ENCODE measurements around the gene TXNRD3. TPM values are rescaled to one million over a fixed set of nuclear protein-coding genes. Genes with fewer than 3 reads are reported as not detected.

The TXNRD3 gene
- polyA plus RNA-seq, 2 of the 4 experiments (the other 2 are of a cell fraction): 4.6 to 5.8 TPM

GRCh38 chr3:126571078-126571477 lies 83.8 kb downstream of the TXNRD3 start (continued):
- no peak for TF ChIP-seq CTCF (IDR thresholded peaks at IDR 0.05)
- no peak for TF ChIP-seq EHF (CRISPR knock-in tag; IDR thresholded peaks at IDR 0.05)
- no peak for TF ChIP-seq NFE2L2 (conservative IDR thresholded peaks at IDR 0.05; ENCODE audit: low read length)
- TF ChIP-seq HOXA7 (CRISPR knock-in tag; IDR thresholded peaks at IDR 0.05): no peak
- TF ChIP-seq ZFP36 (IDR thresholded peaks at IDR 0.05; ENCODE audit: borderline replicate concordance, partially characterized antibody): no peak
- no peak for TF ChIP-seq JUN (IDR thresholded peaks at IDR 0.05)
- TF ChIP-seq MYC (IDR thresholded peaks at IDR 0.05; ENCODE audit: borderline replicate concordance, low read length): no peak
- TF ChIP-seq KDM5A (IDR thresholded peaks at IDR 0.05): no peak

GRCh38 chr3:126570103-126570541 lies 84.8 kb downstream of the TXNRD3 start:
- Histone ChIP-seq H3K4me1 (peaks cover 9% of the 10 kb centered on the region; the same call in 2 of the 3 replicates), H3K4me3 (no peak overlapping the region), H3K9me3 (no peaks in the 10 kb centered on the region), H3K4me2 (no peak overlapping the region), H3K27ac (no peak overlapping the region)
- WGBS (ENCODE audit: missing lambda C conversion rate): 77% methylated on average over 4 of the region's 6 CpGs
- DNase-seq (ENCODE audit: low read depth in 1 of 2, low spot score in 1 of 2) (no peak), ATAC-seq (peak in 1 of 2 experiments; percentile 56; a peak in 3 of 6 replicates), FAIRE-seq (no peak)
- ChIA-PET POLR2A (no interaction called here), CTCF (interaction anchor here (1.2 kb wide), 1 partner anchor 46 kb away, joined by 3 read pairs; the partner anchor contains the start of gene CHST13)
- TF ChIP-seq BCL3 (IDR thresholded peaks at IDR 0.05) (no peak), CEBPB (IDR thresholded peaks at IDR 0.05) (no peak), HEYL (CRISPR knock-in tag; IDR thresholded peaks at IDR 0.05) (no peak), GATA3 (IDR thresholded peaks at IDR 0.05; ENCODE audit: borderline replicate concordance) (no peak), CHD4 (IDR thresholded peaks at IDR 0.05; ENCODE audit: borderline replicate concordance) (no peak), CHD2 (IDR thresholded peaks at IDR 0.05; ENCODE audit: low read length, partially characterized antibody) (no peak), MYC (IDR thresholded peaks at IDR 0.05; ENCODE audit: borderline replicate concordance, low read length) (no peak), USF2 (IDR thresholded peaks at IDR 0.05) (no peak), HOXB5 (CRISPR knock-in tag; IDR thresholded peaks at IDR 0.05) (no peak), JUN (IDR thresholded peaks at IDR 0.05) (no peak), HOXA7 (CRISPR knock-in tag; IDR thresholded peaks at IDR 0.05) (no peak), RARB (CRISPR knock-in tag; IDR thresholded peaks at IDR 0.05) (no peak), RFX5 (IDR thresholded peaks at IDR 0.05) (no peak)

GRCh38 chr3:126569390-126569975 lies 85.4 kb downstream of the TXNRD3 start:
- Histone ChIP-seq H3K4me2 (no peak overlapping the region), H3K27ac (no peak overlapping the region), H3K4me3 (no peak overlapping the region), H3K4me1 (peaks cover 9% of the 10 kb centered on the region; the same call in 2 of the 3 replicates), H3K9me3 (no peaks in the 10 kb centered on the region)
- TF ChIP-seq NPAS2 (CRISPR knock-in tag; IDR thresholded peaks at IDR 0.05; ENCODE audit: borderline replicate concordance) (no peak), EHF (CRISPR knock-in tag; IDR thresholded peaks at IDR 0.05) (no peak), EP300 (IDR thresholded peaks at IDR 0.05) (no peak), E2F6 (IDR thresholded peaks at IDR 0.05; ENCODE audit: borderline replicate concordance, low read depth) (no peak), MYC (IDR thresholded peaks at IDR 0.05; ENCODE audit: borderline replicate concordance, low read length) (no peak), JUN (IDR thresholded peaks at IDR 0.05) (no peak), FOXS1 (CRISPR knock-in tag; IDR thresholded peaks at IDR 0.05) (no peak), USF2 (IDR thresholded peaks at IDR 0.05) (no peak), RNF2 (IDR thresholded peaks at IDR 0.05; ENCODE audit: borderline replicate concordance, low read depth) (no peak), MAX (IDR thresholded peaks at IDR 0.05) (no peak), TFCP2L1 (CRISPR knock-in tag; IDR thresholded peaks at IDR 0.05) (no peak), TP53 (CRISPR knock-in tag; IDR thresholded peaks at IDR 0.05) (no peak), PHF8 (IDR thresholded peaks at IDR 0.05; ENCODE audit: borderline replicate concordance, low read depth) (no peak), HOXB13 (CRISPR knock-in tag; IDR thresholded peaks at IDR 0.05; ENCODE audit: low read depth) (no peak), ZFP36 (IDR thresholded peaks at IDR 0.05; ENCODE audit: borderline replicate concordance, partially characterized antibody) (no peak)
- DNase-seq (ENCODE audit: low read depth in 1 of 2, low spot score in 1 of 2) (no peak), ATAC-seq (no peak), FAIRE-seq (no peak)
- ChIA-PET POLR2A (no interaction called here), CTCF (interaction anchor here (1.2 kb wide), 1 partner anchor 46 kb away, joined by 3 read pairs; the partner anchor contains the start of gene CHST13)
- WGBS (ENCODE audit: missing lambda C conversion rate): 69% methylated on average over 3 of the region's 9 CpGs
